ENCODE data around the gene RREB1. TPM values are rescaled to one million over a fixed set of nuclear protein-coding genes. Genes with fewer than 3 reads are reported as not detected.

The RREB1 gene
- total and polyA plus RNA-seq, 2 of the 4 experiments (the other 2 are of a cell fraction) = 8.4 to 14.5 TPM

- intact Hi-C loops (cut with micrococcal nuclease) (no loop called here), in situ Hi-C loops (cut with MboI; ENCODE audit: low sequenced_read_pairs) (no loop called here), dilution Hi-C loops (cut with HindIII; ENCODE audit: low sequenced_read_pairs, unreplicated experiment) (no loop called here)
- no peak overlapping the region for H2AFZ ChIP-seq (replicated peaks; ENCODE audit: low read length, poor library complexity)
- H3K56ac ChIP-seq (ENCODE audit: extremely low read depth, insufficient read depth, low read length) = peak overlapping the region; percentile 54
- H4K20me1 ChIP-seq (ENCODE audit: insufficient read depth, low read length) = peaks cover 28% of the 10 kb centered on the region
- BruUV-seq (replicated peaks) = no TSS peak
- H3K23ac ChIP-seq (ENCODE audit: low read depth, low read length) = peak overlapping the region; percentile 61; the same call in 1 of the 2 replicates
- TF ChIP-seq POLR2A (IDR thresholded peaks at IDR 0.05; ENCODE audit: low read depth, low read length) (no peak), CEBPB (IDR thresholded peaks at IDR 0.05; ENCODE audit: low read depth, low read length) (no peak), MAZ (IDR thresholded peaks at IDR 0.05; ENCODE audit: borderline replicate concordance, low read depth, low read length) (no peak), BHLHE40 (IDR thresholded peaks at IDR 0.05; ENCODE audit: low read depth, low read length) (no peak), CHD1 (IDR thresholded peaks at IDR 0.05; ENCODE audit: low read depth, low read length) (no peak), FOS (IDR thresholded peaks at IDR 0.05; ENCODE audit: low read depth, low read length) (no peak), ELK1 (IDR thresholded peaks at IDR 0.05; ENCODE audit: borderline replicate concordance, low read depth, low read length) (no peak), RFX5 (IDR thresholded peaks at IDR 0.05; ENCODE audit: low read depth, low read length) (no peak), RCOR1 (IDR thresholded peaks at IDR 0.05; ENCODE audit: insufficient replicate concordance, low read length) (no peak)
- H3K18ac ChIP-seq (ENCODE audit: low read depth, low read length) = no peak overlapping the region
- WGBS, 2 experiments (ENCODE audit: extremely low coverage in 2 of 2, insufficient read length in 1 of 2) = no CpG with 5 or more reads among the region's 2 CpGs
- H3K9ac ChIP-seq (ENCODE audit: low read depth, low read length) = peak overlapping the region; percentile 54; the same call in 1 of the 2 replicates
- POLR2A ChIA-PET (ENCODE audit: unreplicated experiment) = interaction anchor here (0.6 to 0.9 kb wide), 4 partner anchors 8 to 413 kb away, joined by 3 to 6 read pairs (median 3); no protein-coding TSS in a partner anchor
- H3K4ac ChIP-seq (ENCODE audit: low read depth, low read length) = peak overlapping the region; percentile 21; the same call in 1 of the 2 replicates
- peaks cover 14% of the 10 kb centered on the region for H3K4me1 ChIP-seq (ENCODE audit: control insufficient read depth, insufficient read depth, low read length)
- H2BK20ac ChIP-seq (ENCODE audit: low read depth, low read length) = no peak overlapping the region
- H4K5ac ChIP-seq (ENCODE audit: low read depth, low read length) = peak overlapping the region; percentile 39; the same call in 1 of the 2 replicates
- H3K9me3 ChIP-seq (ENCODE audit: control insufficient read depth, insufficient read depth, low read length) = no peaks in the 10 kb centered on the region
- CTCF ChIA-PET = interaction anchor here (0.8 to 1.2 kb wide), 2 partner anchors 101 to 105 kb away, joined by 3 to 4 read pairs; no protein-coding TSS in a partner anchor
- H3K4me2 ChIP-seq (ENCODE audit: low read depth, low read length) = peak overlapping the region; percentile 88; the same call in 1 of the 2 replicates
- no peak for DNase-seq
- H3K27ac ChIP-seq (ENCODE audit: insufficient read depth, low read length) = peak overlapping the region; percentile 66; the same call in 1 of the 2 replicates
- H3K9me1 ChIP-seq (ENCODE audit: insufficient read depth, low read length) = peaks cover 14% of the 10 kb centered on the region
- no peak overlapping the region; the same call in 1 of the 2 replicates for H4K91ac ChIP-seq (ENCODE audit: insufficient read depth, low read depth, low read length)
- no peak overlapping the region for H2AK9ac ChIP-seq (replicated peaks; ENCODE audit: low read depth, low read length, poor library complexity)
- H3K79me1 ChIP-seq (ENCODE audit: low read depth in 1 of 2, low read length in 2 of 2) = peaks cover 20 to 70% of the 10 kb centered on the region in 2 experiments
- no peak overlapping the region for H2BK120ac ChIP-seq (ENCODE audit: low read depth, low read length)
- 0 out of 2 replicates have a peak overlapping the region, but pooled peaks have one; percentile 7 for H2AK5ac ChIP-seq (ENCODE audit: low read depth, low read length)
- H3K4me3 ChIP-seq (ENCODE audit: insufficient read depth, low read depth, low read length) = peak overlapping the region; percentile 5; the same call in 1 of the 2 replicates
- no peak for ATAC-seq (ENCODE audit: low read depth)
- H3K27me3 ChIP-seq (ENCODE audit: control insufficient read depth, insufficient read depth, low read length) = no peaks in the 10 kb centered on the region
- peak overlapping the region; percentile 34; the same call in 1 of the 2 replicates for H3K14ac ChIP-seq (replicated peaks; ENCODE audit: low read depth, low read length)
- H2BK15ac ChIP-seq (ENCODE audit: low read depth, low read length) = no peak overlapping the region; the same call in 2 of the 3 replicates
- H3K36me3 ChIP-seq (ENCODE audit: control insufficient read depth, insufficient read depth, low read length) = no peaks in the 10 kb centered on the region
- peak overlapping the region; percentile 30 to 45; a peak in 3 of 4 replicates for H4K8ac ChIP-seq (ENCODE audit: low read depth in 2 of 2, low read length in 2 of 2)
- H2BK5ac ChIP-seq (ENCODE audit: low read depth, low read length, poor library complexity, severe bottlenecking) = peak overlapping the region; percentile 53
Observed at GRCh38 chr6:7138046-7138531, 30.3 kb downstream of the RREB1 start.
